ENCODE data around the gene GKN2. TPM values are rescaled to one million over a fixed set of nuclear protein-coding genes. Genes with fewer than 3 reads are reported as not detected.

GKN2 gene
- total RNA-seq, 1 experiment from 2014 or later, result not detected

DNA sequence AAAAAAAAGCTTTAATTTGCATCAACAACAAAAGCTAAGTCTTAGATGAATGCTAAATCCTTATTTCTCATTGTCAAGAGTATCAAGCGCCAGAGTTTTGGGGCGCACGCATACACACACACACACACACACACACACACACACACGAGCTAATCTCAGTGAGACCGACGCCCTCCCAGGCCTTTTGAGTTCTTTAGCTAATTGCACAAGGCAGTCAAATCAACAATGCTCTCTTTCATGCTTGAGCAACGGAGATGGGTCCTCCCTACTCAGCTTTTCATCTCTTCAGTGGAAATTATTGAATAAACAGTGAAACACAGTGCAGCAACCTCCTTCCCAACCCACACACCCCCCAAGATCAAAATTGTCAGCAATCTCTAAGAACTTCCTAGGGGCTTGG is 41.0 kb upstream of the GKN2 start:
- H3K4me1 Mint-ChIP-seq, result no peaks in the 10 kb centered on the region
- ChIA-PET POLR2A (no interaction called here), CTCF (interaction anchor here (0.9 to 1.7 kb wide), 2 partner anchors 19 to 50 kb away, joined by 4 to 5 read pairs; partner anchors contain the start of gene ANTXR1)
- H3K27ac Mint-ChIP-seq, result no peak overlapping the region
- H3K9me3 Mint-ChIP-seq, result no peaks in the 10 kb centered on the region
- H3K4me3 Mint-ChIP-seq, result no peak overlapping the region
- DNase-seq (ENCODE audit: low spot score), result no peak
- ATAC-seq, result no peak
- H3K27me3 Mint-ChIP-seq (ENCODE audit: low read depth), result peaks cover 3% of the 10 kb centered on the region
- TF ChIP-seq TEAD1 (CRISPR knock-in tag; IDR thresholded peaks at IDR 0.05) (no peak), TP53 (CRISPR knock-in tag; IDR thresholded peaks at IDR 0.05) (no peak), CBFB (CRISPR knock-in tag; IDR thresholded peaks at IDR 0.05; ENCODE audit: low read depth) (no peak), JAZF1 (CRISPR knock-in tag; IDR thresholded peaks at IDR 0.05) (no peak), SMAD4 (CRISPR knock-in tag; IDR thresholded peaks at IDR 0.05) (no peak), NFE2L1 (CRISPR knock-in tag; IDR thresholded peaks at IDR 0.05) (no peak), IRF2 (CRISPR knock-in tag; IDR thresholded peaks at IDR 0.05; ENCODE audit: borderline replicate concordance, low read depth) (no peak)
- TF ChIP-seq, protein P1, sequence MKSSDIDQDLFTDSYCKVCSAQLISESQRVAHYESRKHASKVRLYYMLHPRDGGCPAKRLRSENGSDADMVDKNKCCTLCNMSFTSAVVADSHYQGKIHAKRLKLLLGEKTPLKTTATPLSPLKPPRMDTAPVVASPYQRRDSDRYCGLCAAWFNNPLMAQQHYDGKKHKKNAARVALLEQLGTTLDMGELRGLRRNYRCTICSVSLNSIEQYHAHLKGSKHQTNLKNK (CRISPR knock-in tag; IDR thresholded peaks at IDR 0.05), result no peak
- TF ChIP-seq, protein P2, sequence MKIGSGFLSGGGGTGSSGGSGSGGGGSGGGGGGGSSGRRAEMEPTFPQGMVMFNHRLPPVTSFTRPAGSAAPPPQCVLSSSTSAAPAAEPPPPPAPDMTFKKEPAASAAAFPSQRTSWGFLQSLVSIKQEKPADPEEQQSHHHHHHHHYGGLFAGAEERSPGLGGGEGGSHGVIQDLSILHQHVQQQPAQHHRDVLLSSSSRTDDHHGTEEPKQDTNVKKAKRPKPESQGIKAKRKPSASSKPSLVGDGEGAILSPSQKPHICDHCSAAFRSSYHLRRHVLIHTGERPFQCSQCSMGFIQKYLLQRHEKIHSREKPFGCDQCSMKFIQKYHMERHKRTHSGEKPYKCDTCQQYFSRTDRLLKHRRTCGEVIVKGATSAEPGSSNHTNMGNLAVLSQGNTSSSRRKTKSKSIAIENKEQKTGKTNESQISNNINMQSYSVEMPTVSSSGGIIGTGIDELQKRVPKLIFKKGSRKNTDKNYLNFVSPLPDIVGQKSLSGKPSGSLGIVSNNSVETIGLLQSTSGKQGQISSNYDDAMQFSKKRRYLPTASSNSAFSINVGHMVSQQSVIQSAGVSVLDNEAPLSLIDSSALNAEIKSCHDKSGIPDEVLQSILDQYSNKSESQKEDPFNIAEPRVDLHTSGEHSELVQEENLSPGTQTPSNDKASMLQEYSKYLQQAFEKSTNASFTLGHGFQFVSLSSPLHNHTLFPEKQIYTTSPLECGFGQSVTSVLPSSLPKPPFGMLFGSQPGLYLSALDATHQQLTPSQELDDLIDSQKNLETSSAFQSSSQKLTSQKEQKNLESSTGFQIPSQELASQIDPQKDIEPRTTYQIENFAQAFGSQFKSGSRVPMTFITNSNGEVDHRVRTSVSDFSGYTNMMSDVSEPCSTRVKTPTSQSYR (CRISPR knock-in tag; IDR thresholded peaks at IDR 0.05), result no peak
- TF ChIP-seq, protein P3, sequence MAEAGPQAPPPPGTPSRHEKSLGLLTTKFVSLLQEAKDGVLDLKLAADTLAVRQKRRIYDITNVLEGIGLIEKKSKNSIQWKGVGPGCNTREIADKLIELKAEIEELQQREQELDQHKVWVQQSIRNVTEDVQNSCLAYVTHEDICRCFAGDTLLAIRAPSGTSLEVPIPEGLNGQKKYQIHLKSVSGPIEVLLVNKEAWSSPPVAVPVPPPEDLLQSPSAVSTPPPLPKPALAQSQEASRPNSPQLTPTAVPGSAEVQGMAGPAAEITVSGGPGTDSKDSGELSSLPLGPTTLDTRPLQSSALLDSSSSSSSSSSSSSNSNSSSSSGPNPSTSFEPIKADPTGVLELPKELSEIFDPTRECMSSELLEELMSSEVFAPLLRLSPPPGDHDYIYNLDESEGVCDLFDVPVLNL (CRISPR knock-in tag; IDR thresholded peaks at IDR 0.05; ENCODE audit: borderline replicate concordance, low read depth), result no peak
- TF ChIP-seq, protein P4, sequence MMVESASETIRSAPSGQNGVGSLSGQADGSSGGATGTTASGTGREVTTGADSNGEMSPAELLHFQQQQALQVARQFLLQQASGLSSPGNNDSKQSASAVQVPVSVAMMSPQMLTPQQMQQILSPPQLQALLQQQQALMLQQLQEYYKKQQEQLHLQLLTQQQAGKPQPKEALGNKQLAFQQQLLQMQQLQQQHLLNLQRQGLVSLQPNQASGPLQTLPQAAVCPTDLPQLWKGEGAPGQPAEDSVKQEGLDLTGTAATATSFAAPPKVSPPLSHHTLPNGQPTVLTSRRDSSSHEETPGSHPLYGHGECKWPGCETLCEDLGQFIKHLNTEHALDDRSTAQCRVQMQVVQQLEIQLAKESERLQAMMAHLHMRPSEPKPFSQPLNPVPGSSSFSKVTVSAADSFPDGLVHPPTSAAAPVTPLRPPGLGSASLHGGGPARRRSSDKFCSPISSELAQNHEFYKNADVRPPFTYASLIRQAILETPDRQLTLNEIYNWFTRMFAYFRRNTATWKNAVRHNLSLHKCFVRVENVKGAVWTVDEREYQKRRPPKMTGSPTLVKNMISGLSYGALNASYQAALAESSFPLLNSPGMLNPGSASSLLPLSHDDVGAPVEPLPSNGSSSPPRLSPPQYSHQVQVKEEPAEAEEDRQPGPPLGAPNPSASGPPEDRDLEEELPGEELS (CRISPR knock-in tag; IDR thresholded peaks at IDR 0.05), result no peak
- TF ChIP-seq, protein P5, sequence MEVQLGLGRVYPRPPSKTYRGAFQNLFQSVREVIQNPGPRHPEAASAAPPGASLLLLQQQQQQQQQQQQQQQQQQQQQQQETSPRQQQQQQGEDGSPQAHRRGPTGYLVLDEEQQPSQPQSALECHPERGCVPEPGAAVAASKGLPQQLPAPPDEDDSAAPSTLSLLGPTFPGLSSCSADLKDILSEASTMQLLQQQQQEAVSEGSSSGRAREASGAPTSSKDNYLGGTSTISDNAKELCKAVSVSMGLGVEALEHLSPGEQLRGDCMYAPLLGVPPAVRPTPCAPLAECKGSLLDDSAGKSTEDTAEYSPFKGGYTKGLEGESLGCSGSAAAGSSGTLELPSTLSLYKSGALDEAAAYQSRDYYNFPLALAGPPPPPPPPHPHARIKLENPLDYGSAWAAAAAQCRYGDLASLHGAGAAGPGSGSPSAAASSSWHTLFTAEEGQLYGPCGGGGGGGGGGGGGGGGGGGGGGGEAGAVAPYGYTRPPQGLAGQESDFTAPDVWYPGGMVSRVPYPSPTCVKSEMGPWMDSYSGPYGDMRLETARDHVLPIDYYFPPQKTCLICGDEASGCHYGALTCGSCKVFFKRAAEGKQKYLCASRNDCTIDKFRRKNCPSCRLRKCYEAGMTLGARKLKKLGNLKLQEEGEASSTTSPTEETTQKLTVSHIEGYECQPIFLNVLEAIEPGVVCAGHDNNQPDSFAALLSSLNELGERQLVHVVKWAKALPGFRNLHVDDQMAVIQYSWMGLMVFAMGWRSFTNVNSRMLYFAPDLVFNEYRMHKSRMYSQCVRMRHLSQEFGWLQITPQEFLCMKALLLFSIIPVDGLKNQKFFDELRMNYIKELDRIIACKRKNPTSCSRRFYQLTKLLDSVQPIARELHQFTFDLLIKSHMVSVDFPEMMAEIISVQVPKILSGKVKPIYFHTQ (CRISPR knock-in tag; IDR thresholded peaks at IDR 0.05), result no peak
- H3K36me3 Mint-ChIP-seq, result no peaks in the 10 kb centered on the region

DNA sequence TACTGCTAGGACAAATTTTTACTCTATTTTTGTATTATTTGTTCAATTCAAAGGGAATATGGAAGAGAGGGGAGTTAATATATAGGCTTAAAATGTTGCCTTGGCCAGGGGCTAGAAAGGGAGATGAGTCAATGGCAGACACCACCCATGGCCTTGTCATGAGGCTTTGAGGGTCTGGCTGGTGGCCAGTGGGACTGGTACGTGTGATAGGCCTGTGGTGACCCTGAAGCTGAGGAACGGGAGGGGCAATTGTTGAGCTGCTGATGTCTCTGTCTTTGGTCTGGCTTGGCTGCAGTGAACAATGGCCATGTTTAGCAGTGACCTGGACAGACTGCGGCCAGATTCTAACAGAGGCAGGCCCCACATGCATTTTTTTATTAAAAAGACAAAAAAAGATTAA is 40.2 kb upstream of the GKN2 start:
- CTCF ChIA-PET, result interaction anchor here (0.9 kb wide), 1 partner anchor 20 kb away, joined by 4 read pairs; the partner anchor contains the start of gene ANTXR1
- ATAC-seq (no peak), DNase-seq (ENCODE audit: low spot score) (no peak)
- Mint-ChIP-seq H3K9me3 (no peaks in the 10 kb centered on the region), H3K27ac (no peak overlapping the region), H3K4me3 (no peak overlapping the region), H3K4me1 (no peaks in the 10 kb centered on the region), H3K36me3 (no peaks in the 10 kb centered on the region), H3K27me3 (ENCODE audit: low read depth) (peaks cover 3% of the 10 kb centered on the region)
- POLR2A ChIA-PET, result no interaction called here
- TF ChIP-seq, protein P6, sequence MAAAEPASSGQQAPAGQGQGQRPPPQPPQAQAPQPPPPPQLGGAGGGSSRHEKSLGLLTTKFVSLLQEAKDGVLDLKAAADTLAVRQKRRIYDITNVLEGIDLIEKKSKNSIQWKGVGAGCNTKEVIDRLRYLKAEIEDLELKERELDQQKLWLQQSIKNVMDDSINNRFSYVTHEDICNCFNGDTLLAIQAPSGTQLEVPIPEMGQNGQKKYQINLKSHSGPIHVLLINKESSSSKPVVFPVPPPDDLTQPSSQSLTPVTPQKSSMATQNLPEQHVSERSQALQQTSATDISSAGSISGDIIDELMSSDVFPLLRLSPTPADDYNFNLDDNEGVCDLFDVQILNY (CRISPR knock-in tag; IDR thresholded peaks at IDR 0.05), result no peak
- TF ChIP-seq, protein P7, sequence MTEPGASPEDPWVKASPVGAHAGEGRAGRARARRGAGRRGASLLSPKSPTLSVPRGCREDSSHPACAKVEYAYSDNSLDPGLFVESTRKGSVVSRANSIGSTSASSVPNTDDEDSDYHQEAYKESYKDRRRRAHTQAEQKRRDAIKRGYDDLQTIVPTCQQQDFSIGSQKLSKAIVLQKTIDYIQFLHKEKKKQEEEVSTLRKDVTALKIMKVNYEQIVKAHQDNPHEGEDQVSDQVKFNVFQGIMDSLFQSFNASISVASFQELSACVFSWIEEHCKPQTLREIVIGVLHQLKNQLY (CRISPR knock-in tag; IDR thresholded peaks at IDR 0.05), result no peak
- TF ChIP-seq HMGA2 (CRISPR knock-in tag; IDR thresholded peaks at IDR 0.05), result no peak
- TF ChIP-seq, protein P8, sequence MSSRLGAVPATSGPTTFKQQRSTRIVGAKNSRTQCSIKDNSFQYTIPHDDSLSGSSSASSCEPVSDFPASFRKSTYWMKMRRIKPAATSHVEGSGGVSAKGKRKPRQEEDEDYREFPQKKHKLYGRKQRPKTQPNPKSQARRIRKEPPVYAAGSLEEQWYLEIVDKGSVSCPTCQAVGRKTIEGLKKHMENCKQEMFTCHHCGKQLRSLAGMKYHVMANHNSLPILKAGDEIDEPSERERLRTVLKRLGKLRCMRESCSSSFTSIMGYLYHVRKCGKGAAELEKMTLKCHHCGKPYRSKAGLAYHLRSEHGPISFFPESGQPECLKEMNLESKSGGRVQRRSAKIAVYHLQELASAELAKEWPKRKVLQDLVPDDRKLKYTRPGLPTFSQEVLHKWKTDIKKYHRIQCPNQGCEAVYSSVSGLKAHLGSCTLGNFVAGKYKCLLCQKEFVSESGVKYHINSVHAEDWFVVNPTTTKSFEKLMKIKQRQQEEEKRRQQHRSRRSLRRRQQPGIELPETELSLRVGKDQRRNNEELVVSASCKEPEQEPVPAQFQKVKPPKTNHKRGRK (CRISPR knock-in tag; IDR thresholded peaks at IDR 0.05; ENCODE audit: borderline replicate concordance), result no peak
- TF ChIP-seq TEAD4 (CRISPR knock-in tag; IDR thresholded peaks at IDR 0.05), result no peak
- no peak for TF ChIP-seq SOX15 (CRISPR knock-in tag; IDR thresholded peaks at IDR 0.05)
- TF ChIP-seq, protein P9, sequence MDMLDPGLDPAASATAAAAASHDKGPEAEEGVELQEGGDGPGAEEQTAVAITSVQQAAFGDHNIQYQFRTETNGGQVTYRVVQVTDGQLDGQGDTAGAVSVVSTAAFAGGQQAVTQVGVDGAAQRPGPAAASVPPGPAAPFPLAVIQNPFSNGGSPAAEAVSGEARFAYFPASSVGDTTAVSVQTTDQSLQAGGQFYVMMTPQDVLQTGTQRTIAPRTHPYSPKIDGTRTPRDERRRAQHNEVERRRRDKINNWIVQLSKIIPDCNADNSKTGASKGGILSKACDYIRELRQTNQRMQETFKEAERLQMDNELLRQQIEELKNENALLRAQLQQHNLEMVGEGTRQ (CRISPR knock-in tag; IDR thresholded peaks at IDR 0.05), result no peak

All from WTC11 (cell line).